RWPE2 (cell line): ENCODE results near the gene ACOXL.
"Not testable (repeated sequence)": the region's sequence is repeated elsewhere in the genome, so short reads cannot be mapped to it uniquely, and the experiment has no call there.

Source experiments
- ATAC-seq: fragments of 200-7000 bp; cut with Tn5 transposase; 3 replicates; pipeline ENCODE4 v1.9.1; 2021; ENCODE audit warnings: low read depth
- DNase-seq: peaks from one replicate; pipeline ENCODE4 v3.0.0-alpha.2; 2020; ENCODE audit warnings: low spot score
- H3K27ac ChIP-seq: fragments of 450-650 bp; 2 replicates; pipeline ENCODE4 v1.5.1; 2017; ENCODE audit warnings: mild to moderate bottlenecking; ENCODE audit not compliant: poor library complexity, severe bottlenecking
- H3K27me3 ChIP-seq: fragments of 250-450 bp; sonication (Bioruptor Pico); 2 replicates; pipeline ENCODE4 v1.5.1; 2021; ENCODE audit warnings: mild to moderate bottlenecking, moderate library complexity; ENCODE audit not compliant: insufficient read depth, poor library complexity, severe bottlenecking
- H3K36me3 ChIP-seq: fragments of 250-450 bp; sonication (Bioruptor Pico); 2 replicates; pipeline ENCODE4 v1.5.1; 2020; ENCODE audit warnings: low read depth, mild to moderate bottlenecking, moderate library complexity
- H3K4me1 ChIP-seq: fragments of 250-450 bp; sonication (Bioruptor Pico); 2 replicates; pipeline ENCODE4 v1.5.1; 2021; ENCODE audit warnings: mild to moderate bottlenecking, moderate library complexity; ENCODE audit not compliant: insufficient read depth, poor library complexity, severe bottlenecking
- H3K4me3 ChIP-seq: fragments of 250-450 bp; sonication (Bioruptor Pico); 2 replicates; pipeline ENCODE4 v1.5.1; 2021; ENCODE audit warnings: mild to moderate bottlenecking, moderate library complexity; ENCODE audit not compliant: severe bottlenecking
- H3K9me3 ChIP-seq: fragments of 250-450 bp; sonication (Bioruptor Pico); 2 replicates; pipeline ENCODE4 v1.5.1; 2021; ENCODE audit warnings: mild to moderate bottlenecking, moderate library complexity; ENCODE audit not compliant: severe bottlenecking
- CTCF ChIP-seq: fragments of 450-650 bp; IDR thresholded peaks from one replicate; pipeline ENCODE4 v1.5.1; 2017; ENCODE audit warnings: mild to moderate bottlenecking, moderate library complexity; ENCODE audit not compliant: poor library complexity, severe bottlenecking

The ACOXL gene

GRCh38 chr2:110959198-110959597 lies 226.8 kb downstream of the ACOXL start:
- Histone ChIP-seq H3K9me3 (no peaks in the 10 kb centered on the region), H3K4me3 (no peak overlapping the region), H3K27ac (no peak overlapping the region), H3K4me1 (no peaks in the 10 kb centered on the region), H3K36me3 (no peaks in the 10 kb centered on the region), H3K27me3 (peaks cover 11% of the 10 kb centered on the region)
- DNase-seq: no peak
- no peak for TF ChIP-seq CTCF
- ATAC-seq: no peak

DNA sequence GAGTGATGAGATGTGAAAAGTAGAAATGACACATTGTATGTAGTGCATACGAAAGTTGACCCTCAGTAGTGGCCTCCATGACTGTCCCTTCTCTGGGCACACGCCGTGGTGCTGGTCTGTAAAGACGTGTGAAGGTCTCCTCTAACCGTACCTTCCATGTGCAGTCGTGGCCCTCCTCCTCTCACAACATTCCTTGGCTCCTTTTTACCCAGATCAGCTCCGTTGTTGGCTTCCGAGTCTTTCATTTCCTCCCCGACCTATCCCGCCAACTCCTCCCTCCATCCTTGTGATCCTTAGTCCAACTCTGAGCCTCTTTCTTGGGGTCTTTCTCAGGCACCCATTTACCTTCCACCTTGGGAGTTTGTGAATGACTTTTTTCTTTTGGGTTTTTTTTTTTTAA lies 227.9 kb downstream of the ACOXL start:
- no peak for TF ChIP-seq CTCF
- no peaks in the 10 kb centered on the region for H3K36me3 ChIP-seq

DNA sequence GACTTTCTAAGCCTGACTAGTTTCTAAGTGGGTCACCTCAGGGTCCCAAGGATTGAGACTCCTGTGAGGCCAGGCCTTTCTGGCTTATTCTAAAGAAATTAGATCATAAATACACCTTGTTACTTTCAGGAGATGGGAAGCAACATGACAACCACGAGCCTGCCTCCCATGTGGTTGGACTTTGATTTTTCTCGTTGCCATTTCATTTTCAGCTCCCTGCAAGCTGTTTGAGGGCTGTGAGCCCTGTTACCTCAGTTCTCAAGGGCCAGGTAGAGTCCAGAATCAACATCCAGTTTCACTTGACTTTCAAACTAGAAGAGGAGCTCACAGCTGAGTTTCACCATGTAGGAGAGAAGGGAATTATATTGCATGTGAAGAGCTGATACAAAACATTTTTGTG lies 228.6 kb downstream of the ACOXL start:
- ATAC-seq (no peak), DNase-seq (no peak)
- Histone ChIP-seq H3K4me1 (no peaks in the 10 kb centered on the region), H3K36me3 (no peaks in the 10 kb centered on the region), H3K4me3 (no peak overlapping the region), H3K27ac (no peak overlapping the region), H3K9me3 (no peaks in the 10 kb centered on the region), H3K27me3 (peaks cover 4% of the 10 kb centered on the region)
- TF ChIP-seq CTCF: no peak

More for the DNA sequence above, 227.9 kb downstream of the ACOXL start:
- no peaks in the 10 kb centered on the region for H3K4me1 ChIP-seq
- no peak overlapping the region for H3K27ac ChIP-seq
- H3K27me3 ChIP-seq: peaks cover 4% of the 10 kb centered on the region
- no peak overlapping the region for H3K4me3 ChIP-seq
- H3K9me3 ChIP-seq: no peaks in the 10 kb centered on the region
- ATAC-seq (no peak), DNase-seq (no peak)

DNA sequence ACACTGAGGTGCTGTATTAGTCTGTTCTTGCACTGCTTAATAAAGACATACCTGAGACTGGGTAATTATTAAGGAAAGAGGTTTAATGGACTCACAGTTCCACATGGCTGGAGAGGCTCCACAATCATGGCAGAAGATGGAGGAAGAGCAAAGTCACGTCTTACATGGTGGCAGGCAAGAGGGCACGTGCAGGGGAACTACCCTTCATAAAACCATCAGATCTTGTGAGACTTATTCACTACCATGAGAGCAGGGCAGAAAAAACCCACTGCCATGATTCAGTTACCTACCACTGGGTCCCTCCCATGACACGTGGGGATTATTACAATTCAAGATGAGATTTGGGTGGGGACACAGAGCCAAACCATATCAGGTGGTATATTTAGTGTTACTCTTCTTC lies 229.3 kb downstream of the ACOXL start:
- H3K4me1 ChIP-seq, H3K36me3 ChIP-seq, H3K4me3 ChIP-seq, DNase-seq, H3K9me3 ChIP-seq, H3K27ac ChIP-seq, H3K27me3 ChIP-seq, ATAC-seq: not testable (repeated sequence)

GRCh38 chr2:110969696-110970095 lies 237.3 kb downstream of the ACOXL start:
- H3K9me3 ChIP-seq: no peaks in the 10 kb centered on the region
- DNase-seq: no peak
- no peaks in the 10 kb centered on the region for H3K36me3 ChIP-seq
- TF ChIP-seq CTCF: no peak
- H3K4me1 ChIP-seq: no peaks in the 10 kb centered on the region
- H3K4me3 ChIP-seq: no peak overlapping the region
- peaks cover 20% of the 10 kb centered on the region for H3K27me3 ChIP-seq
- no peak overlapping the region for H3K27ac ChIP-seq
- no peak for ATAC-seq
